CD4-positive, alpha-beta T cell (primary cell): ENCODE data around the gene LRRFIP2. TPM values are rescaled to one million over a fixed set of nuclear protein-coding genes. Genes with fewer than 3 reads are reported as not detected.

Experiments used
- ATAC-seq: fragments of 200-7000 bp; cut with Tn5 transposase; one replicate; pipeline ENCODE4 v1.10.0; 2022; ENCODE audit warnings: mild to moderate bottlenecking; ENCODE audit not compliant: poor library complexity
- CTCF ChIA-PET: fragments of 350-600 bp; sonication (Branson Sonifier 250); formaldehyde crosslinking; loops from one replicate; lab custom pipeline; 2021; ENCODE audit warnings: antibody characterized with exemption, inconsistent platforms; lab: Charles Lee
- POLR2A ChIA-PET: fragments of 350-600 bp; sonication (Branson Sonifier 250); formaldehyde crosslinking; loops from one replicate; lab custom pipeline; 2021; ENCODE audit warnings: antibody characterized with exemption, inconsistent platforms; lab: Charles Lee
- DNase-seq, 14 experiments: peaks; one replicate each; pipeline ENCODE4 v3.0.0-alpha.2; 2013 to 2020; ENCODE audit warnings: mixed read lengths in 2 of 14
- H3K27ac ChIP-seq, 2 donors: one replicate each; pipeline versions ENCODE4 v1.5.1 to v1.7.0; 2013; ENCODE audit warnings: low read length in 2 of 2, low read depth in 1 of 2, mild to moderate bottlenecking in 1 of 2
- H3K27me3 ChIP-seq, 2 experiments: 1 replicate in 1 of 2; 2 replicates in 1 of 2; pipeline versions ENCODE4 v1.6.1 to v1.7.0; 2013; ENCODE audit warnings: low read length in 2 of 2, control low read depth in 1 of 2, mild to moderate bottlenecking in 1 of 2, moderate library complexity in 1 of 2; ENCODE audit not compliant: insufficient read depth in 2 of 2, control insufficient read depth in 1 of 2
- H3K36me3 ChIP-seq: one replicate; pipeline ENCODE4 v1.6.1; 2013; ENCODE audit warnings: low read length, control low read depth; ENCODE audit not compliant: insufficient read depth
- H3K4me1 ChIP-seq: one replicate; pipeline ENCODE4 v1.6.1; 2013; ENCODE audit warnings: low read length, control low read depth; ENCODE audit not compliant: insufficient read depth
- H3K4me3 ChIP-seq: one replicate; pipeline ENCODE4 v1.5.1; 2013; ENCODE audit warnings: mild to moderate bottlenecking, low read length, moderate library complexity
- H3K9me3 ChIP-seq, 2 experiments: 1 replicate in 1 of 2; 2 replicates in 1 of 2; pipeline versions ENCODE4 v1.6.1 to v1.7.0; 2013; ENCODE audit warnings: low read length in 2 of 2, mild to moderate bottlenecking in 2 of 2, control low read depth in 1 of 2, moderate library complexity in 1 of 2; ENCODE audit not compliant: control insufficient read depth in 1 of 2, insufficient read depth in 1 of 2
- H3K27ac Mint-ChIP-seq: one replicate; pipeline ENCODE4 v1.8.0; 2020; ENCODE audit warnings: mixed read lengths
- H3K27me3 Mint-ChIP-seq: one replicate; pipeline ENCODE4 v1.8.0; 2021; ENCODE audit warnings: mixed read lengths
- H3K36me3 Mint-ChIP-seq: one replicate; pipeline ENCODE4 v1.8.0; 2021; ENCODE audit warnings: low read depth, mixed read lengths
- H3K4me1 Mint-ChIP-seq: one replicate; pipeline ENCODE4 v1.8.0; 2021; ENCODE audit warnings: low read depth, mixed read lengths
- H3K4me3 Mint-ChIP-seq: one replicate; pipeline ENCODE4 v1.8.0; 2020; ENCODE audit warnings: mild to moderate bottlenecking, mixed read lengths
- H3K9me3 Mint-ChIP-seq: one replicate; pipeline ENCODE4 v1.8.0; 2020; ENCODE audit warnings: mixed read lengths
- CTCF ChIP-seq: fragments of 200-600 bp; IDR thresholded peaks from one replicate; pipeline ENCODE4 v1.8.0; 2022; ENCODE audit warnings: antibody characterized with exemption, mild to moderate bottlenecking
- intact Hi-C, 2 experiments: fragments of 100-400 bp; cut with DNase I in 1 of 2; cut with micrococcal nuclease in 1 of 2; formaldehyde crosslinking; loops; one replicate each; pipeline versions ENCODE4 v1.15.1 to v1.9.0; 2023 to 2025; cut with DNase I, micrococcal nuclease
- total RNA-seq, 174 experiments: library from RNA in 2 of 174; stranded (reverse) in 2 of 174; gene quantifications; one replicate each; pipeline ENCODE4 v1.2.3 and lab custom pipeline; 2021 to 2026

Gene LRRFIP2
- total RNA-seq, 2 experiments from 2014 or later, result 34.2 to 34.8 TPM

- CTCF ChIA-PET, result interaction anchor here (1.5 kb wide), 1 partner anchor 10 kb away, joined by 4 read pairs; no protein-coding TSS in a partner anchor
- ATAC-seq, result no peak
- POLR2A ChIA-PET, result interaction anchor here (1.1 kb wide), 2 partner anchors 17 to 35 kb away, joined by 3 to 4 read pairs; no protein-coding TSS in a partner anchor
- H3K27ac Mint-ChIP-seq, result no peak overlapping the region
- no peaks in the 10 kb centered on the region for H3K9me3 Mint-ChIP-seq
- no peaks in the 10 kb centered on the region for H3K27me3 ChIP-seq
- no peak overlapping the region for H3K4me3 Mint-ChIP-seq
- H3K27ac ChIP-seq, result no peak overlapping the region
- peaks cover 80% of the 10 kb centered on the region for H3K36me3 ChIP-seq
- no peaks in the 10 kb centered on the region for H3K27me3 Mint-ChIP-seq
- H3K36me3 Mint-ChIP-seq, result peaks cover 98% of the 10 kb centered on the region
- intact Hi-C loops, result loop anchor here (1.0 to 5.0 kb wide), 2 partner anchors 187 to 188 kb away; no protein-coding TSS in a partner anchor
- no peak overlapping the region for H3K4me3 ChIP-seq
- no peaks in the 10 kb centered on the region for H3K9me3 ChIP-seq
- DNase-seq, result peak in 3 of 14 experiments; percentile 7 to 43 (median 43)
- H3K4me1 Mint-ChIP-seq, result no peaks in the 10 kb centered on the region
- TF ChIP-seq CTCF, result no peak
- H3K4me1 ChIP-seq, result no peaks in the 10 kb centered on the region
Observed at GRCh38 chr3:37024820-37025405, 149.5 kb downstream of the LRRFIP2 start.

GRCh38 chr3:37024092-37024491 is 150.3 kb downstream of the LRRFIP2 start:
- TF ChIP-seq CTCF, result no peak
- Mint-ChIP-seq H3K4me3 (no peak overlapping the region), H3K4me1 (no peaks in the 10 kb centered on the region), H3K9me3 (no peaks in the 10 kb centered on the region), H3K27ac (no peak overlapping the region), H3K36me3 (peaks cover 99% of the 10 kb centered on the region), H3K27me3 (no peaks in the 10 kb centered on the region)
- DNase-seq (peak in 3 of 14 experiments; percentile 13 to 16 (median 14)), ATAC-seq (peak; percentile 46)
- peaks cover 80% of the 10 kb centered on the region for H3K36me3 ChIP-seq
- ChIA-PET CTCF (interaction anchor here (0.6 kb wide), 1 partner anchor 170 kb away, joined by 5 read pairs; no protein-coding TSS in a partner anchor), POLR2A (interaction anchor here (1.1 kb wide), 2 partner anchors 17 to 36 kb away, joined by 3 to 4 read pairs; no protein-coding TSS in a partner anchor)
- H3K4me3 ChIP-seq, result no peak overlapping the region
- H3K27me3 ChIP-seq, result no peaks in the 10 kb centered on the region
- intact Hi-C loops, result loop anchor here in 1 of 2 experiments (1.0 kb wide), 1 partner anchor 189 kb away; no protein-coding TSS in a partner anchor
- H3K4me1 ChIP-seq, result no peaks in the 10 kb centered on the region
- no peak overlapping the region for H3K27ac ChIP-seq
- H3K9me3 ChIP-seq, result no peaks in the 10 kb centered on the region

- H3K27ac ChIP-seq, result no peak overlapping the region
- H3K27me3 Mint-ChIP-seq, result no peaks in the 10 kb centered on the region
- peaks cover 91% of the 10 kb centered on the region for H3K36me3 Mint-ChIP-seq
- H3K4me1 ChIP-seq, result no peaks in the 10 kb centered on the region
- DNase-seq (no peak), ATAC-seq (no peak)
- H3K36me3 ChIP-seq, result peaks cover 80% of the 10 kb centered on the region
- no peaks in the 10 kb centered on the region for H3K9me3 Mint-ChIP-seq
- ChIA-PET POLR2A (no interaction called here), CTCF (interaction anchor here (0.7 to 1.1 kb wide), 2 partner anchors 20 to 149 kb away, joined by 3 read pairs; no protein-coding TSS in a partner anchor)
- no peak overlapping the region for H3K27ac Mint-ChIP-seq
- H3K4me3 ChIP-seq, result no peak overlapping the region
- no peaks in the 10 kb centered on the region for H3K27me3 ChIP-seq
- TF ChIP-seq CTCF, result no peak
- H3K9me3 ChIP-seq, result no peaks in the 10 kb centered on the region
- intact Hi-C loops, result no loop called here
- no peaks in the 10 kb centered on the region for H3K4me1 Mint-ChIP-seq
- no peak overlapping the region for H3K4me3 Mint-ChIP-seq
Observed at GRCh38 chr3:37017683-37018082, 156.7 kb downstream of the LRRFIP2 start.
